SK-N-DZ (cell line): ENCODE results near the gene IGHMBP2. TPM values are rescaled to one million over a fixed set of nuclear protein-coding genes. Genes with fewer than 3 reads are reported as not detected.
"Not testable (repeated sequence)": the region's sequence is repeated elsewhere in the genome, so short reads cannot be mapped to it uniquely, and the experiment has no call there.

ENCODE experiments used
- DNase-seq: peaks from one replicate; pipeline ENCODE4 v3.0.0-alpha.2; 2015; ENCODE audit warnings: low spot score
- polyA plus RNA-seq, 2 experiments: library from polyadenylated mRNA; depleted of rRNA; stranded (reverse); fragments of >200 nt; gene quantifications; 2 replicates each; pipeline ENCODE4 v1.2.3, GENCODE V29; 2014

IGHMBP2 gene
- polyA plus RNA-seq (2014; cell fraction: cytosol; rRNA removed) = 13.0 TPM in 2 replicates
- polyA plus RNA-seq (2014; cell fraction: nucleus; rRNA removed) = 44.3 and 47.7 TPM in 2 replicates

GRCh38 chr11:68903288-68904247, at the start of gene IGHMBP2, which contains the start of gene MRPL21:
Gene IGHMBP2, plus strand, starts transcription at chr11:68903891. Its CDS starts 62 bp downstream, at chr11:68903953.
Gene MRPL21, minus strand, starts transcription at chr11:68903832. Its CDS starts 22 bp downstream, at chr11:68903810.
- peak; percentile 83 for DNase-seq

- DNase-seq = no peak
These were observed 49.3 kb upstream of the IGHMBP2 start for GRCh38 chr11:68854273-68854958.

DNA sequence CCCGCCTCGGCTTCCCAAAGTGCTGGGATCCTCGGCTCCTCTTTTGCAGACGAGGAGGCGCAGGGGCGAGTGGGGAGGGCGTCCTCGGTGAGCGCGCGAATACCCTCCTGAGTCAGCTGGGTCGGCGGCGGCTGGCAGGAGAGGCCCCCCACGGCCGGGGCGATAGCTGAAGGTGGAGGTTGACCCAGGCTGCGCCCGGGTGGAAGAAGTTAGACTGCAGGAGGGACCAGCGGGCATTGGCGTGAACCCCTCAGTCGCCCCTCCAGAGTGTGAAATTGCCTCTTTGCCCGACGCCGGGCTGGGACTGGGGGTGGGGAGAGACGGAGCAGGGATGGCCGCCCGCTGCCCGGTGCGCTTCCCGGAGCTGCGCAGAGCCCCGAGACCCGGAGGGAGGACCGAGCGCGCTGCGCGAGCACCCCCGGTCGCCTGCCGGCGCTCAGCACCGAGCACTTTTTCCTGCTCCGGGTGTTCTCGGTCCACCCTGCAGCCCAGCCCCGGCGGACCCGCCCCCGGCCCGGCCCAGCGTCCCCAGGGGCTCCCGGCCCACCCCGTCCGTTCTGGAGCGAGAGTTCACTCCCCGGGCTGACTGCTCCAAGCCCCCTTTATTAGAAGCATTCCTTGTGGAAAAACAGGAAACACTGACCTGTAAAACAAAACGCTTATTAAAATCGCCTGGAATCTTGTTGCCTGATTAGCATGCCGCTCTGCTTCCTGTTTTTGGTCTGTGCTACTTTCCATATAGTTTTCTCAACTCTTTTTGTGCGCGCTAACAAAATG, 48.3 kb upstream of the IGHMBP2 start:
- DNase-seq = no peak

- not testable (repeated sequence) for DNase-seq
These were observed 47.2 kb upstream of the IGHMBP2 start for GRCh38 chr11:68856425-68857030.

DNA sequence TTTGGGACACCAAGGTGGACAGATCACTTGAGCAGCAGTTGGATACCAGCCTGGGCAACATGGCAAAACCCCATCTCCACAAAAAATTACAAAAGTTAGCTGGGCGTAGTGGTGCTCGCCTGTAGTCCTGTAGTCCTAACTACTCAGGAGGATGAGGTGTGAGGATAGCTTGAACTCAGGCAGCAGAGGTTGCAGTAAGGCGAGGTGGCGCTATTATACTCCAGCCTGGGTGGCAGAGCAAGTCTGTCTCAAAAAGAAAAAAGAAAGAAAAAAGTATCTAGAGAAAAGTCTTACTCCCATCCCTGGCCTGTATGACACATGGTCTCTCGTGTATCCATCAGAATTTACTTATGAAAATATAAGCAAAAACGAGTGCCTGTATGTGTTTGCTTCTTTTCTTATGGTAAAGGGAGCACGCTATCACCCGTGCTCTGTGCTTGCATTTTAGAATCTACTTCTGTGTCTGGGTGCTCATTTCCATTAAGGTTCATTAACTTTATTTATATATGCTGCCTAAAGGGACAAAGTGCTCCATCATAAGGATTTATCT, 46.6 kb upstream of the IGHMBP2 start:
- no peak for DNase-seq

DNA sequence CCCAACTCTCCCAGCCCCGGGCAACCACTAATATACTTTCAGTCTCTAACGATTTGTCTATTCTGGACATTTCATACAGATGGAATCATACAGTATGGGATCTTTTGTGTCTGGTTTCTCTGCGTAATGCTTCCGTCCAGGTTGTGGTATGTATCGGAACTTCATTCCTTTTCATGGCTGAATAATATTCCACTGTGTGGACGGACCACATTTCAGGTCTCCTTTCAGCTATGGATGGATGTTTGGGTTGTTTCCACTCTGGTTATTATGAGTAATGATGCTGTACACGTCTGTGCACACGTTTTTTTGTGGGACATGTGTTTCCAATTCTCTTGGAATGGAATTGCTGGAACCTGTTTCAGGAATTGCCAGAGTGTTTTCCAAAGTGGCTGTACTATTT, 44.6 kb upstream of the IGHMBP2 start:
- DNase-seq = no peak

DNA sequence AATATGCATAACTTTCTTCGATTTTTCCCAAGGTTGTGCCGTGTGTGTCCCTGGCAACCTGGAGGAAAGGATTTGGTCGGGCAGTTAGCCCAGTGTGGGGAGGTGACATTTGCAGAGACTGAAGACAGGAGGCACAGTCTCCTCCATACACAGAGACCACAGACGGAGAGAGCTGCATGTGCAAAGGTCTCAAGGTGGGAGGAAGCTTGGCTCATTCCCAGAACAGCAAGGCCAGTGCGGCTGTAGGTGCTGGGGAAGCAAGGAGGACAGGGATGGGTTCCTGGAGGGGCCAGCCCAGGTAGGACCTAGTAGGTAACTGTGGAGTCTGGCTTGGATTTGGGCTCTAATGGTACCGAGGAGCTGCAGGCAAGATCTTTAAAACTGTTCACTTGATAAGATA, 41.3 kb upstream of the IGHMBP2 start:
- no peak for DNase-seq

GRCh38 chr11:68863553-68864265, 40.0 kb upstream of the IGHMBP2 start:
- no peak for DNase-seq

- no peak for DNase-seq
These were observed 38.5 kb upstream of the IGHMBP2 start for GRCh38 chr11:68865241-68865640.

GRCh38 chr11:68867066-68867465, 36.6 kb upstream of the IGHMBP2 start:
- no peak for DNase-seq

GRCh38 chr11:68868221-68868835, 35.4 kb upstream of the IGHMBP2 start:
- DNase-seq = no peak

DNA sequence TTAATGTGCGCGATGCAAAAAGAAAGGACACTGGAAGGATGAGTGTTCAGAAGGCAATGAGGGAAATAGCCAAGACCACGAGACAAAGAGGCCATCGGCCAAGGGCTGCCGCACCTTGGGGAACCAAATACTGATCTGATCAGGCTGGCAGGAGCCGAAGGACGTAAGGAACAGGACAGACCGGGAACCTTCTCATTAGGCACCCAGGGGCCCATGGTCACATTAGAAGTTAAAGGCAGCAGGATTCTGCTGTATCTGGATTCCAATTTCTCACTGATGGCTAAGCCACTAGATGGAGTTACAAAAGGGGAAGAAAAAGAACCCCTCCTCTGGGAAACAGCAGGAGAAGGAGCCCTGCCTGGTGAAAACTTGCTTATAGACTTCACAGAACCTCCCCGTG, 33.2 kb upstream of the IGHMBP2 start:
- DNase-seq = no peak

DNA sequence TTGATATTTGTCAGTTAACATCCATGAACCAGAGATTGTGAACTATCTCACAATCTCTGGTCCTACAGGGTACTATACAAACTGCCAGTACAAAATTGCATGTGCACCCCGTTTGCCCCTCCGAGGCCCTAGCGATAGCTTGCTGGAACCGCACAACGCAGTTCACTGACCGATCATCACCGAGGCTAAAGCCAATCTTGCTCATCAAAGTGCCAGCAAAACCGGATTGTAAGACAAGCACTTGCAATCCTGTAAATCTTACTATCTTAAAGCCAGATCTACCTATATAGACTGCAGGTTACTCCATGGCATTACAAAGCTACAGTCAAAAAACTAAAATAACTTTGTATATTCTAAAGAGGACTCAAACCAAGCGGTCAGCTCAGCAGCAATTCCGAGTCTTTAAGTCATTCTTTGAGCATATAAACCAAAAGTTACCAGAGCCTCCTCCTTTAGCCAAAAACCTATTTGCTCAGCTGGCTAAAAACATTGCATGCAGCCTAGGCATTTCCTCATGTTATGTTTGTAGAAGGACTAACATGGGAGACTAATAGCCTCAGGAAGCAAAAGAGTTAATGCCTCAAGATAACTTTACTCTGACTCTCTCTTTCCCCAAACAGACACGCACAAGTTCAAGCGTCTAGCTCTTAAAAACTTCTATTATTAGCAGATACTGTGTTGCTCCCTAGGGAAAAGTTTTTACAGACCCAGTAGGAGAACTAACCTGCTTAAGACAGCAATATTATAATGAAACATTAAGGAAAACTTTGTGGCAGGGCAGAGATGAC, 31.3 kb upstream of the IGHMBP2 start:
- DNase-seq = no peak

GRCh38 chr11:68878022-68878421, 25.7 kb upstream of the IGHMBP2 start:
- no peak for DNase-seq

- no peak for DNase-seq
These were observed 22.8 kb upstream of the IGHMBP2 start for GRCh38 chr11:68880851-68881250.

DNA sequence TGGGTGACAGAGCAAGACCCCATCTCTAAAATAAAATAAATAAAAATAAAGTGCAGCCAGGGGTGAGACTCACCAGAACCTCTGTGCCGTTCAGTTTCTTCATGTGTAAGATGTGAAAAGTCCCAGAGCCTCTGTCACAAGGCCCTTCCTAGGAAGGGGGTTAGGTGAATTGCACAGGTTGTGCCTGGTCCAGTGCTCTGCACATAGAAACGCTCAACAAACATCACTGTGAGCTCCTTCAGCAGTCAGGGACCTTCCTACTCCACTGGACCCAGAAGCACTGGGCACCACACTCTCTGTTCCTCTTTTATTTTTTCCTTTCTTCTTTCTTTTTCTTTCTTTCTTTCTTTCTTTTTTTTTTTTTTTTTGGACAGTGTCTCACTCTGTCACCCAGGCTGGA, 22.4 kb upstream of the IGHMBP2 start:
- DNase-seq = no peak

GRCh38 chr11:68882391-68882790, 21.3 kb upstream of the IGHMBP2 start:
- DNase-seq = no peak

DNA sequence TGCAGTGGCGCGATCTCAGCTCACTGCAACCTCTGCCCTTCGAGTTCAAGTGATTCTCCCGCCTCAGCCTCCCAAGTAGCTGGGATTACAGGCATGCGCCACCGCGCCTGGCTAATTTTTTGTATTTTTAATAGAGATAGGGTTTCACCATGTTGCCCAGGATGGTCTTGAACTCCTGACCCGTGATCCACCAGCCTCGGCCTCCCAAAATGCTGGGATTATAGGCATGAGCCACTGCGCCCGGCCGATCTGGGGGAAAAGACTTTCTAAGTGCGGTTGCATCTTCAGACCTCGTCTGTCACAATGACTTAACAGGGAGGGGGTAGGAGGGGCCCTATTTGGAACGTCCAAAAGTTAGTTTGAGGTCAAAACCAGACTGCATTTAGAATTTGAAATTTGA, 18.9 kb upstream of the IGHMBP2 start:
- DNase-seq = not testable (repeated sequence)

DNA sequence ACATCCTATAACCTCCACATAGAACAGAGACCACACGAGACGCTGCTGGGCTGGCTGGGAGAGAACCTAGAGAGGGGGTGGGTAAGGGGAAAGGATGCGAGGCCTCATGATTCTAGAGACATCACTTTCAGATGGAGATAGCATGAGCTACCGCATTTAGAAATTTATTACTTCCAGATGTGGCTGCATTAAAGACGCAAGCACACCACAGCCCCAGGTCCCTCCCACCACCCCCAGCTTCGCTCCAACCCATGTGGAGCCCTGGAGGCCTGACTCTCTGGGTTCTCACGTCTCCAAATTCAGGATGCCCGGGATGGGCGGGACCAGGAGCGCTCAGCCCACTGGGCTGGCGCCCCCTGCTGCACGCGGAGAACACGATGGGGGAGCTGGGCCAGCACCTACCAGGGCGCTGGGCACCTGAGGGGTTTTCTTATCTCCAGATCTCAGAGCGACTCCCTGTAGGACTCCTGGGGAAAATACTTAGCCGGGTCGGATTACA, 13.7 kb upstream of the IGHMBP2 start:
- peak; percentile 42 for DNase-seq
